NCI-H2029 (cell line): ENCODE measurements around the gene MX2.
"Not testable (repeated sequence)": the region's sequence is repeated elsewhere in the genome, so short reads cannot be mapped to it uniquely, and the experiment has no call there.

Experiments
- DNase-seq: peaks from one replicate; lab custom pipeline; 2025; lab: John Stamatoyannopoulos, UW

Gene MX2

GRCh38 chr21:41361786-41362604 lies at the start of gene MX2:
MX2 (plus strand) TSS chr21:41362027; CDS start chr21:41376907, 14,880 bp downstream.
- DNase-seq: peak; percentile 55

GRCh38 chr21:41313285-41314164 lies 48.3 kb upstream of the MX2 start:
- not testable (repeated sequence) for DNase-seq

- DNase-seq: no peak
Observed at GRCh38 chr21:41315726-41316125, 46.1 kb upstream of the MX2 start.

GRCh38 chr21:41316200-41317062 lies 45.4 kb upstream of the MX2 start, which contains the start of gene FAM3B:
FAM3B (plus strand) TSS chr21:41316801; CDS start chr21:41316880, 79 bp downstream.
- DNase-seq: peak; percentile 62

- DNase-seq: no peak
Observed at GRCh38 chr21:41317063-41317392, 44.8 kb upstream of the MX2 start.

- peak; percentile 45 for DNase-seq
Observed at GRCh38 chr21:41317458-41317857, 44.4 kb upstream of the MX2 start.

- no peak for DNase-seq
Observed at GRCh38 chr21:41318218-41318617, 43.6 kb upstream of the MX2 start.

GRCh38 chr21:41319273-41319672 lies 42.6 kb upstream of the MX2 start:
- DNase-seq: no peak

- DNase-seq: no peak
Observed at GRCh38 chr21:41321211-41321907, 40.5 kb upstream of the MX2 start.

GRCh38 chr21:41321908-41322495 lies 39.8 kb upstream of the MX2 start:
- no peak for DNase-seq

GRCh38 chr21:41322496-41323382 lies 39.1 kb upstream of the MX2 start:
- DNase-seq: no peak

- DNase-seq: no peak
Observed at GRCh38 chr21:41325138-41325912, 36.5 kb upstream of the MX2 start.

- no peak for DNase-seq
Observed at GRCh38 chr21:41326414-41327080, 35.3 kb upstream of the MX2 start.

- no peak for DNase-seq
Observed at GRCh38 chr21:41327753-41328152, 34.1 kb upstream of the MX2 start.

- DNase-seq: no peak
Observed at GRCh38 chr21:41328660-41329607, 32.9 kb upstream of the MX2 start.

- DNase-seq: no peak
Observed at GRCh38 chr21:41333752-41334151, 28.1 kb upstream of the MX2 start.

GRCh38 chr21:41337515-41337914 lies 24.3 kb upstream of the MX2 start:
- DNase-seq: no peak
